RWPE2 (cell line): ENCODE measurements around the gene SERPINA6.

ENCODE experiments used
- ATAC-seq: fragments of 200-7000 bp; cut with Tn5 transposase; 3 replicates; pipeline ENCODE4 v1.9.1; 2021; ENCODE audit warnings: low read depth
- DNase-seq: peaks from one replicate; pipeline ENCODE4 v3.0.0-alpha.2; 2020; ENCODE audit warnings: low spot score
- H3K27ac ChIP-seq: fragments of 450-650 bp; 2 replicates; pipeline ENCODE4 v1.5.1; 2017; ENCODE audit warnings: mild to moderate bottlenecking; ENCODE audit not compliant: poor library complexity, severe bottlenecking
- H3K27me3 ChIP-seq: fragments of 250-450 bp; sonication (Bioruptor Pico); 2 replicates; pipeline ENCODE4 v1.5.1; 2021; ENCODE audit warnings: mild to moderate bottlenecking, moderate library complexity; ENCODE audit not compliant: insufficient read depth, poor library complexity, severe bottlenecking
- H3K36me3 ChIP-seq: fragments of 250-450 bp; sonication (Bioruptor Pico); 2 replicates; pipeline ENCODE4 v1.5.1; 2020; ENCODE audit warnings: low read depth, mild to moderate bottlenecking, moderate library complexity
- H3K4me1 ChIP-seq: fragments of 250-450 bp; sonication (Bioruptor Pico); 2 replicates; pipeline ENCODE4 v1.5.1; 2021; ENCODE audit warnings: mild to moderate bottlenecking, moderate library complexity; ENCODE audit not compliant: insufficient read depth, poor library complexity, severe bottlenecking
- H3K4me3 ChIP-seq: fragments of 250-450 bp; sonication (Bioruptor Pico); 2 replicates; pipeline ENCODE4 v1.5.1; 2021; ENCODE audit warnings: mild to moderate bottlenecking, moderate library complexity; ENCODE audit not compliant: severe bottlenecking
- H3K9me3 ChIP-seq: fragments of 250-450 bp; sonication (Bioruptor Pico); 2 replicates; pipeline ENCODE4 v1.5.1; 2021; ENCODE audit warnings: mild to moderate bottlenecking, moderate library complexity; ENCODE audit not compliant: severe bottlenecking
- CTCF ChIP-seq: fragments of 450-650 bp; IDR thresholded peaks from one replicate; pipeline ENCODE4 v1.5.1; 2017; ENCODE audit warnings: mild to moderate bottlenecking, moderate library complexity; ENCODE audit not compliant: poor library complexity, severe bottlenecking

The SERPINA6 gene

GRCh38 chr14:94345344-94346064 is 22.4 kb upstream of the SERPINA6 start:
- Histone ChIP-seq H3K4me1 (peaks cover 32% of the 10 kb centered on the region), H3K36me3 (no peaks in the 10 kb centered on the region), H3K9me3 (no peaks in the 10 kb centered on the region), H3K27ac (peak overlapping the region; percentile 13), H3K4me3 (no peak overlapping the region), H3K27me3 (no peaks in the 10 kb centered on the region)
- no peak for DNase-seq
- peak; percentile 80 for ATAC-seq
- no peak for TF ChIP-seq CTCF

GRCh38 chr14:94344389-94344788 is 21.3 kb upstream of the SERPINA6 start:
- H3K27me3 ChIP-seq: no peaks in the 10 kb centered on the region
- H3K36me3 ChIP-seq: no peaks in the 10 kb centered on the region
- H3K4me1 ChIP-seq: peaks cover 32% of the 10 kb centered on the region
- TF ChIP-seq CTCF: no peak
- H3K27ac ChIP-seq: no peak overlapping the region
- H3K4me3 ChIP-seq: no peak overlapping the region
- no peaks in the 10 kb centered on the region for H3K9me3 ChIP-seq
- DNase-seq: no peak
- no peak for ATAC-seq

- Histone ChIP-seq H3K9me3 (no peaks in the 10 kb centered on the region), H3K27ac (peak overlapping the region; percentile 41), H3K27me3 (no peaks in the 10 kb centered on the region), H3K4me3 (no peak overlapping the region), H3K36me3 (no peaks in the 10 kb centered on the region), H3K4me1 (peaks cover 32% of the 10 kb centered on the region)
- no peak for ATAC-seq
- TF ChIP-seq CTCF: no peak
- no peak for DNase-seq
Measured at GRCh38 chr14:94343238-94344005, 20.3 kb upstream of the SERPINA6 start.

- DNase-seq (peak; percentile 98), ATAC-seq (peak; percentile 86)
- Histone ChIP-seq H3K27me3 (no peaks in the 10 kb centered on the region), H3K27ac (peak overlapping the region; percentile 41), H3K36me3 (no peaks in the 10 kb centered on the region), H3K4me3 (no peak overlapping the region), H3K9me3 (no peaks in the 10 kb centered on the region), H3K4me1 (peaks cover 33% of the 10 kb centered on the region)
- no peak for TF ChIP-seq CTCF
Measured at GRCh38 chr14:94342334-94342934, 19.3 kb upstream of the SERPINA6 start.
